ENCODE data around the gene OCIAD2.

The OCIAD2 gene

GRCh38 chr4:48949086-48949485 lies 42.5 kb upstream of the OCIAD2 start (continued):
- TF ChIP-seq ZNF558 (tag by site-specific recombination; IDR thresholded peaks at IDR 0.05) (no peak), ZNF510 (tag by site-specific recombination; IDR thresholded peaks at IDR 0.05; ENCODE audit: insufficient replicate concordance) (no peak), ZNF133 (tag by site-specific recombination; IDR thresholded peaks at IDR 0.05) (no peak), BCL11B (tag by site-specific recombination; IDR thresholded peaks at IDR 0.05; ENCODE audit: low read depth) (no peak), SCRT1 (tag by site-specific recombination; IDR thresholded peaks at IDR 0.05; ENCODE audit: borderline replicate concordance) (no peak), IKZF3 (tag by site-specific recombination; IDR thresholded peaks at IDR 0.05) (no peak), ZNF155 (tag by site-specific recombination; IDR thresholded peaks at IDR 0.05) (no peak)

GRCh38 chr4:48947731-48948130 lies 41.2 kb upstream of the OCIAD2 start:
- CTCF ChIA-PET: no interaction called here
- no peak overlapping the region for H3K4me3 ChIP-seq (ENCODE audit: low read depth, low read length)
- POLR2A ChIA-PET: no interaction called here

GRCh38 chr4:48945981-48946380 lies 39.4 kb upstream of the OCIAD2 start:
- no peaks in the 10 kb centered on the region for H3K9me3 ChIP-seq (ENCODE audit: control insufficient read depth, insufficient read depth, low read depth, low read length)
- TF ChIP-seq ZNF354C (tag by site-specific recombination; IDR thresholded peaks at IDR 0.05; ENCODE audit: borderline replicate concordance, low read depth) (no peak), KLF8 (tag by site-specific recombination; IDR thresholded peaks at IDR 0.05) (no peak)
- H3K27ac ChIP-seq (ENCODE audit: extremely low read depth, low read depth, low read length): no peak overlapping the region
- ChIA-PET POLR2A (no interaction called here), CTCF (interaction anchor here (1.9 kb wide), 1 partner anchor 9 kb away, joined by 12 read pairs; no protein-coding TSS in a partner anchor)
- H3K36me3 ChIP-seq (ENCODE audit: control insufficient read depth in 2 of 2, insufficient read depth in 1 of 2, low read length in 2 of 2): no peaks in the 10 kb centered on the region
- H3K4me1 ChIP-seq (ENCODE audit: control insufficient read depth, insufficient read depth, low read length): no peaks in the 10 kb centered on the region
- H3K4me3 ChIP-seq (ENCODE audit: low read depth, low read length): no peak overlapping the region

More at GRCh38 chr4:48947731-48948130, 41.2 kb upstream of the OCIAD2 start:
- H3K9me3 ChIP-seq (ENCODE audit: control insufficient read depth, insufficient read depth, low read depth, low read length): no peaks in the 10 kb centered on the region
- H3K27ac ChIP-seq (ENCODE audit: extremely low read depth, low read depth, low read length): no peak overlapping the region
- TF ChIP-seq OSR2 (tag by site-specific recombination; IDR thresholded peaks at IDR 0.05) (no peak), PRDM4 (tag by site-specific recombination; IDR thresholded peaks at IDR 0.05) (no peak), ZNF624 (tag by site-specific recombination; IDR thresholded peaks at IDR 0.05) (no peak), ZFP3 (tag by site-specific recombination; IDR thresholded peaks at IDR 0.05; ENCODE audit: low read depth) (no peak), ZNF362 (tag by site-specific recombination; IDR thresholded peaks at IDR 0.05) (no peak), ZNF311 (tag by site-specific recombination; IDR thresholded peaks at IDR 0.05; ENCODE audit: borderline replicate concordance) (no peak), ZNF791 (tag by site-specific recombination; IDR thresholded peaks at IDR 0.05) (no peak), SCRT2 (tag by site-specific recombination; IDR thresholded peaks at IDR 0.05) (no peak), ZFP69B (tag by site-specific recombination; IDR thresholded peaks at IDR 0.05) (no peak), ZNF221 (tag by site-specific recombination; IDR thresholded peaks at IDR 0.05; ENCODE audit: borderline replicate concordance) (no peak)
- no peaks in the 10 kb centered on the region for H3K36me3 ChIP-seq (ENCODE audit: control insufficient read depth in 2 of 2, insufficient read depth in 1 of 2, low read length in 2 of 2)
- H3K4me1 ChIP-seq (ENCODE audit: control insufficient read depth, insufficient read depth, low read length): no peaks in the 10 kb centered on the region
